Mesothelial cell of epicardium (in vitro differentiated cells): ENCODE data around the gene CELSR3. TPM values are rescaled to one million over a fixed set of nuclear protein-coding genes. Genes with fewer than 3 reads are reported as not detected.

Source experiments
- DNase-seq, 2 experiments: peaks; one replicate each; pipeline ENCODE4 v3.0.0; 2021; ENCODE audit warnings: low spot score in 2 of 2; ENCODE audit not compliant: unreplicated experiment in 2 of 2
- H3K27ac Mint-ChIP-seq: 2 replicates; pipeline ENCODE4 v1.8.0; 2021; ENCODE audit warnings: mixed read lengths
- H3K27me3 Mint-ChIP-seq: 2 replicates; pipeline ENCODE4 v1.8.0; 2021; ENCODE audit warnings: low read depth, mixed read lengths
- H3K36me3 Mint-ChIP-seq: 2 replicates; pipeline ENCODE4 v1.8.0; 2021; ENCODE audit warnings: mixed read lengths
- H3K4me1 Mint-ChIP-seq: 2 replicates; pipeline ENCODE4 v1.8.0; 2021; ENCODE audit warnings: mixed read lengths
- H3K4me3 Mint-ChIP-seq: 2 replicates; pipeline ENCODE4 v1.8.0; 2021; ENCODE audit warnings: mild to moderate bottlenecking, moderate library complexity, mixed read lengths
- H3K9me3 Mint-ChIP-seq: 2 replicates; pipeline ENCODE4 v1.8.0; 2021; ENCODE audit warnings: mixed read lengths
- CTCF ChIP-seq: fragments of 200-600 bp; sonication (generic); IDR thresholded peaks from one replicate; pipeline ENCODE4 v1.5.0; 2021; ENCODE audit warnings: antibody characterized with exemption; ENCODE audit not compliant: unreplicated experiment
- total RNA-seq: library from RNA; stranded (reverse); gene quantifications from 3 replicates; pipeline ENCODE4 v1.2.1, GENCODE V29; 2021

The CELSR3 gene
- total RNA-seq, 1 donor from 2014 or later, result 5.0 TPM

- peak; percentile 94 to 95 for DNase-seq
- H3K36me3 Mint-ChIP-seq, result peaks cover 7% of the 10 kb centered on the region
- peaks cover 11% of the 10 kb centered on the region for H3K27me3 Mint-ChIP-seq
- peaks cover 14% of the 10 kb centered on the region for H3K4me1 Mint-ChIP-seq
- H3K4me3 Mint-ChIP-seq, result peak overlapping the region; percentile 92
- peak; percentile 75 for TF ChIP-seq CTCF
- no peaks in the 10 kb centered on the region for H3K9me3 Mint-ChIP-seq
- peak overlapping the region; percentile 100 for H3K27ac Mint-ChIP-seq
Measured at GRCh38 chr3:48663489-48664312, 1.0 kb upstream of the CELSR3 start.

GRCh38 chr3:48662145-48662752, 437 bp downstream of the CELSR3 start:
- Mint-ChIP-seq H3K27ac (peak overlapping the region; percentile 48), H3K36me3 (peaks cover 7% of the 10 kb centered on the region), H3K4me3 (peak overlapping the region; percentile 64), H3K4me1 (peaks cover 14% of the 10 kb centered on the region), H3K27me3 (peaks cover 15% of the 10 kb centered on the region), H3K9me3 (no peaks in the 10 kb centered on the region)
- no peak for DNase-seq
- TF ChIP-seq CTCF, result no peak

- Mint-ChIP-seq H3K27ac (peak overlapping the region; percentile 48), H3K36me3 (peaks cover 7% of the 10 kb centered on the region), H3K4me3 (peak overlapping the region; percentile 64), H3K9me3 (no peaks in the 10 kb centered on the region), H3K27me3 (peaks cover 15% of the 10 kb centered on the region), H3K4me1 (peaks cover 14% of the 10 kb centered on the region)
- DNase-seq, result peak; percentile 82 to 95
- no peak for TF ChIP-seq CTCF
Measured at GRCh38 chr3:48661501-48662144, 1.1 kb downstream of the CELSR3 start.

- H3K4me1 Mint-ChIP-seq, result peaks cover 14% of the 10 kb centered on the region
- peaks cover 15% of the 10 kb centered on the region for H3K27me3 Mint-ChIP-seq
- peaks cover 4% of the 10 kb centered on the region for H3K36me3 Mint-ChIP-seq
- H3K4me3 Mint-ChIP-seq, result peak overlapping the region; percentile 42
- TF ChIP-seq CTCF, result no peak
- DNase-seq, result no peak
- H3K9me3 Mint-ChIP-seq, result no peaks in the 10 kb centered on the region
- no peak overlapping the region for H3K27ac Mint-ChIP-seq
Measured at GRCh38 chr3:48660800-48661400, 1.8 kb downstream of the CELSR3 start.

- Mint-ChIP-seq H3K4me3 (peak overlapping the region; percentile 52), H3K36me3 (peaks cover 4% of the 10 kb centered on the region)
Measured at GRCh38 chr3:48656841-48657281, 5.8 kb downstream of the CELSR3 start.

More at GRCh38 chr3:48656841-48657281, 5.8 kb downstream of the CELSR3 start:
- no peak for TF ChIP-seq CTCF
- Mint-ChIP-seq H3K4me1 (peaks cover 2% of the 10 kb centered on the region), H3K27ac (no peak overlapping the region), H3K9me3 (no peaks in the 10 kb centered on the region), H3K27me3 (peaks cover 20% of the 10 kb centered on the region)
- no peak for DNase-seq
